A549 (cell line): ENCODE results near the gene SRRM2. TPM values are rescaled to one million over a fixed set of nuclear protein-coding genes. Genes with fewer than 3 reads are reported as not detected.

ENCODE experiments used
- ATAC-seq, 2 experiments: fragments of 200-7000 bp in 1 of 2; fragments of >200 bp in 1 of 2; cut with Nextera tagmentation in 1 of 2; cut with Tn5 transposase in 1 of 2; 3 replicates each; pipeline versions ENCODE4 v1.8.0 to v1.9.1; 2018 to 2020; ENCODE audit warnings: mild to moderate bottlenecking in 1 of 2, moderate library complexity in 1 of 2
- CTCF ChIA-PET: fragments of 300-600 bp; sonication (Branson Sonifier 250); formaldehyde crosslinking; extraction: SDS; loops from one replicate; lab custom pipeline; 2021; ENCODE audit warnings: antibody characterized with exemption, inconsistent platforms; lab: Yijun Ruan, JAX
- POLR2A ChIA-PET: fragments of 350-600 bp; formaldehyde crosslinking; extraction: SDS; loops from one replicate; lab custom pipeline; 2021; ENCODE audit warnings: antibody characterized with exemption, inconsistent platforms; lab: Yijun Ruan, JAX
- DNase-seq, 2 experiments: peaks; one replicate each; pipeline versions ENCODE4 v3.0.0 to v3.0.0-alpha.2; 2011 to 2016; ENCODE audit warnings: low read depth in 1 of 2, low spot score in 1 of 2
- FAIRE-seq: peaks from 2 replicates; lab custom pipeline; 2011; peaks lifted over from hg19 to GRCh38; lab: Jason Lieb, UNC
- H3K27ac ChIP-seq, 2 experiments: fragments of >200 bp; sonication (Bioruptor Twin); formaldehyde crosslinking; 3 replicates each; pipeline ENCODE4 v1.5.1; 2016 to 2017
- H3K4me1 ChIP-seq: fragments of >200 bp; sonication (Bioruptor Twin); formaldehyde crosslinking; 3 replicates; pipeline ENCODE4 v1.6.1; 2016
- H3K4me2 ChIP-seq: fragments of >200 bp; sonication (Bioruptor Twin); formaldehyde crosslinking; 3 replicates; pipeline ENCODE4 v1.6.1; 2016
- H3K4me3 ChIP-seq: fragments of >200 bp; sonication (Bioruptor Twin); formaldehyde crosslinking; 3 replicates; pipeline ENCODE4 v1.5.1; 2016
- H3K9me3 ChIP-seq: fragments of >200 bp; sonication (Bioruptor Twin); formaldehyde crosslinking; 3 replicates; pipeline ENCODE4 v1.6.1; 2016
- CBX2 ChIP-seq: fragments of 200-600 bp; sonication (generic); IDR thresholded peaks from 2 replicates; pipeline ENCODE4 v1.6.1; 2016; ENCODE audit warnings: low read depth, mild to moderate bottlenecking, borderline replicate concordance
- CHD4 ChIP-seq: fragments of 200-600 bp; sonication (generic); IDR thresholded peaks from 2 replicates; pipeline ENCODE4 v1.6.1; 2016; ENCODE audit warnings: antibody characterized with exemption, mild to moderate bottlenecking, borderline replicate concordance
- EP300 ChIP-seq, 2 experiments: fragments of >200 bp; sonication (Bioruptor Twin); formaldehyde crosslinking; IDR thresholded peaks; 2 replicates in 1 of 2; 3 replicates in 1 of 2; pipeline ENCODE4 v1.6.1; 2016 to 2017
- ESRRA ChIP-seq: fragments of 150-350 bp; IDR thresholded peaks from 2 replicates; pipeline ENCODE4 v1.6.1; 2014; ENCODE audit warnings: mild to moderate bottlenecking, low read length, borderline replicate concordance
- FOXS1 ChIP-seq: fragments of 250-450 bp; sonication (Bioruptor Pico); IDR thresholded peaks from 2 replicates; pipeline ENCODE4 v1.5.0; 2020; ENCODE audit warnings: mild to moderate bottlenecking, moderate library complexity
- GATA3 ChIP-seq: IDR thresholded peaks from 2 replicates; pipeline ENCODE4 v1.6.1; 2012; ENCODE audit warnings: borderline replicate concordance
- HOXB13 ChIP-seq: fragments of 250-450 bp; sonication (Bioruptor Pico); IDR thresholded peaks from 2 replicates; pipeline ENCODE4 v1.5.0; 2020; ENCODE audit warnings: low read depth, mild to moderate bottlenecking, moderate library complexity
- JUN ChIP-seq, 2 experiments: fragments of >200 bp; sonication (Bioruptor Twin); formaldehyde crosslinking; IDR thresholded peaks; 2 replicates in 1 of 2; 3 replicates in 1 of 2; pipeline ENCODE4 v1.6.1; 2016 to 2017
- JUNB ChIP-seq: fragments of >200 bp; sonication (Bioruptor Twin); formaldehyde crosslinking; IDR thresholded peaks from 2 replicates; pipeline ENCODE4 v1.6.1; 2016
- MAFK ChIP-seq: fragments of 450-650 bp; IDR thresholded peaks from 2 replicates; pipeline ENCODE4 v1.6.1; 2014; ENCODE audit not compliant: partially characterized antibody
- NPAS2 ChIP-seq: fragments of 250-450 bp; sonication (Bioruptor Pico); IDR thresholded peaks from 2 replicates; pipeline ENCODE4 v1.8.0; 2022; ENCODE audit warnings: mild to moderate bottlenecking, moderate library complexity, borderline replicate concordance
- RCOR1 ChIP-seq: fragments of 150-350 bp; IDR thresholded peaks from 2 replicates; pipeline ENCODE4 v1.6.1; 2014; ENCODE audit warnings: antibody characterized with exemption, low read length, low read depth
- RFX5 ChIP-seq: fragments of 450-650 bp; IDR thresholded peaks from 2 replicates; pipeline ENCODE4 v1.7.1; 2014; ENCODE audit warnings: antibody characterized with exemption, mild to moderate bottlenecking, moderate library complexity
- RNF2 ChIP-seq: fragments of 200-600 bp; sonication (generic); IDR thresholded peaks from 2 replicates; pipeline ENCODE4 v1.6.1; 2016; ENCODE audit warnings: low read depth, mild to moderate bottlenecking, antibody characterized with exemption, moderate library complexity, borderline replicate concordance
- ZC3H11A ChIP-seq: fragments of 450-650 bp; IDR thresholded peaks from 2 replicates; pipeline ENCODE4 v1.6.1; 2014; ENCODE audit warnings: antibody characterized with exemption, mild to moderate bottlenecking
- ZNF302 ChIP-seq: fragments of 250-450 bp; sonication (Bioruptor Pico); IDR thresholded peaks from 2 replicates; pipeline ENCODE4 v1.9.0; 2021; ENCODE audit warnings: inconsistent platforms, mild to moderate bottlenecking, moderate library complexity
- ZSCAN20 ChIP-seq: fragments of 250-450 bp; sonication (Bioruptor Pico); IDR thresholded peaks from 2 replicates; pipeline ENCODE4 v1.8.0; 2022; ENCODE audit warnings: mild to moderate bottlenecking, moderate library complexity
- WGBS: methylation state at CpG from one replicate; pipeline ENCODE4 v1.1.6; 2017; ENCODE audit errors: missing lambda C conversion rate; 5-methylcytosine and 5-hydroxymethylcytosine counted together
- polyA plus RNA-seq, 4 experiments: library from polyadenylated mRNA; depleted of rRNA in 3 of 4; stranded (reverse); fragments of >200 nt; fragmentation: RNase III in 1 of 4; extraction: RNeasy Plus Mini Kit Qiagen cat#74134 plus additional on column Dnase treatment in 1 of 4; gene quantifications; 2 replicates in 3 of 4; 3 replicates in 1 of 4; pipeline ENCODE4 v1.2.3, GENCODE V29; 2011 to 2017
- TF ChIP-seq, protein P1 (sequence below): fragments of >200 bp; sonication (Bioruptor Twin); formaldehyde crosslinking; IDR thresholded peaks from 2 replicates; pipeline ENCODE4 v1.6.1; 2016
- TF ChIP-seq, protein P2 (sequence below): fragments of >200 bp; sonication (Bioruptor Twin); formaldehyde crosslinking; IDR thresholded peaks from 3 replicates; pipeline ENCODE4 v1.6.1; 2016
- TF ChIP-seq, protein P3 (sequence below): fragments of >200 bp; sonication (Bioruptor Twin); formaldehyde crosslinking; IDR thresholded peaks from 3 replicates; pipeline ENCODE4 v1.5.1; 2016
- TF ChIP-seq, protein P4 (sequence below): fragments of 250-450 bp; sonication (Bioruptor Pico); IDR thresholded peaks from 2 replicates; pipeline ENCODE4 v1.5.0; 2020; ENCODE audit warnings: low read depth, mild to moderate bottlenecking, moderate library complexity
- TF ChIP-seq, protein P5 (sequence below): IDR thresholded peaks from 2 replicates; pipeline ENCODE4 v1.6.1; 2012; ENCODE audit warnings: low read depth, borderline replicate concordance

The SRRM2 gene
- polyA plus RNA-seq, 2 of the 4 experiments (the other 2 are of a cell fraction): 167 to 512 TPM

DNA sequence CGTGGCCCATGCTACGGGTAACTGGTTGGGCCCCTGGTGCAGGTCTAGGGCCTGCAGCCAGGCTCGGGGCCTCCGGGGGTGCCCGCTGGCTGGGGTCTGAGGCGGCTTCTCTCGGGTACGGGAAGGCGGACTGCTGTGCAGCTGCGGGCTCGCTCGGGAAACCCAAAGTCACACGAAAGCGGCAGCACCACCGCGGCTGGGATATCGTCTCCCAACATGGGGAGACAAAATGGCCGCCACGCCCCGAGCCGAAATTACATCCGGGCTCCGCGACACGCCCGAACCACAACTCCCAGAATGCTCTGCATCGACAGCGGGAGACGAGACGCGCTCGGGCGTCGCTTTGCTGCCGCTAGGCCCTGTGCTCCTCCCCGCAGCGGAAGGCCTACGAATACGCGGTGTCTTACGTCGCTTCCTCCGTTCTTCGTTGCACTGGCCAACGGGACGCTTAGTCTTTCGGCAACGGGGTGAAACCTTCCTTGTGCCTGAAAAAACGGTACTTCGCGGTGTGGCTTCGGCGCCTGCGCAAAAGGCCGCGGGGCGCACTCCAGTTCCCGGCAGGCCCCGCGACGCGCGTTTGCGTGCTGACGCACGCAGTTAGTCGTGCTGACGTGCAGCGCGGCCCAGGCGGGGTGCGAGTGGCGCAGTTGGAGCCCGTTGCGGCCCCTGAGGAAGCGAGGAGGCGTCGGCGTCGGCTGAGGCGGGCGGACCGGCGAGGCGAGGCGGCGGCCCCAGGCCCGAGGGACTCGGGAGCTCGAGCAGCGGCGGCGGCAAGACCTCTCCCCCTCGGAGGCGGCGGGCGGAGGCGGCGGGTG is at the start of gene SRRM2 (continued):
- no peak for TF ChIP-seq EP300 (IDR thresholded peaks at IDR 0.05)
- TF ChIP-seq, protein P1, sequence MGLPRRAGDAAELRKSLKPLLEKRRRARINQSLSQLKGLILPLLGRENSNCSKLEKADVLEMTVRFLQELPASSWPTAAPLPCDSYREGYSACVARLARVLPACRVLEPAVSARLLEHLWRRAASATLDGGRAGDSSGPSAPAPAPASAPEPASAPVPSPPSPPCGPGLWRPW: no peak
- peak; percentile 44; the same call in 1 of the 2 replicates for TF ChIP-seq ZNF302 (CRISPR knock-in tag)
- peak; percentile 86; the same call in 1 of the 2 replicates for TF ChIP-seq RNF2
- peak; percentile 12; the same call in 1 of the 2 replicates for TF ChIP-seq RFX5
- peak; percentile 82; the same call in 1 of the 2 replicates for TF ChIP-seq ZSCAN20 (CRISPR knock-in tag)
- peak; percentile 58; the same call in 1 of the 2 replicates for TF ChIP-seq FOXS1 (CRISPR knock-in tag)
- TF ChIP-seq JUNB: no peak

DNA sequence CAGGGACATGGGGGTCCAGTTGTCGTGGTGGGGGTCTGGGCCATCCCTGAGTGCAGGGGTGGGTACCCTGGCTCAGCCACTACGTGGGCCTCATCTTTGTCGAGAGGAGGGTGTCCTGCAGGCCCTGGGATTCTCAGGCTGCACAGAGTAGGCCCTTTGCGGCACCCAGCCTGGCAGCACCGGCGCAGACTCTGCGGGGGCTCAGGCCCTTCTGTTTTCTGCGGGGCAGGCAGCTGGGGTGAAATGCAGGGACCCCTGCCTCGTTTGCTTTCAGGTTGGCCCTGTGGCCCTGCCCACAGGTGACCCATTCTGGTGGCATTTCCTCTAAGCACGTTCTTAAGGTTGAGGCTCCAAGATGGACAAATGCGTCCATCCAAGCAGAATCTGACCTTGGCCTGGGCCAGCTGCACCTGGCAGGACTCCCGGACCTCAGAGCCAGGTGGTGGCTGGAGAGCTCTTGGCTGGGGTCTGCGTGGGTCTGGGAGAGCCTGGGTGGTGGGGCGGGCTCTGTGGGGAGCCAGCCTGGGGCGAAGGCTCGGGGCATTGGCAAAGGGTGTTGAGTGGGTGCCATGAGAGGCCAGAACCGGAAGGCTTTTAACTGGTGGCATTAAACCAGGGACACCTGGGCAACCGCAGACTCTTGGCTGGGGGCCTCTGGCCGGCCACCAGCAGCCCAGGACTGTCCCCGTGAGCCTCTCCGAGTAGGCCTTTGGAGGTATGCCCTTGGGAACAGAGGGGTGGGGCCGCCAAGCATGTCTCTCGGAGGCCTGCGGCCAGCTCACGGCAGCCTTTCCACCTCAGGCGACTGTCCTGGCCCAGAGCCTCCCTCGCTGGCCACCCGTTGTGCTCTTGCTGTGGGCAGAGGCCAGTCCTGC is 49.3 kb upstream of the SRRM2 start:
- ChIA-PET POLR2A (interaction anchor here (1.8 kb wide), 1 partner anchor 21 kb away, joined by 6 read pairs; the partner anchor contains the start of gene KCTD5), CTCF (interaction anchor here (0.8 to 1.6 kb wide), 4 partner anchors 10 to 166 kb away, joined by 3 read pairs; no protein-coding TSS in a partner anchor)
- TF ChIP-seq NPAS2 (CRISPR knock-in tag) (no peak), CBX2 (no peak), RCOR1 (no peak), HOXB13 (no peak), GATA3 (no peak), JUN (IDR thresholded peaks at IDR 0.05) (no peak), ZSCAN20 (CRISPR knock-in tag) (no peak), EP300 (IDR thresholded peaks at IDR 0.05) (no peak), ESRRA (no peak), MAFK (no peak), CHD4 (no peak), ZC3H11A (no peak)
- TF ChIP-seq, protein P2, sequence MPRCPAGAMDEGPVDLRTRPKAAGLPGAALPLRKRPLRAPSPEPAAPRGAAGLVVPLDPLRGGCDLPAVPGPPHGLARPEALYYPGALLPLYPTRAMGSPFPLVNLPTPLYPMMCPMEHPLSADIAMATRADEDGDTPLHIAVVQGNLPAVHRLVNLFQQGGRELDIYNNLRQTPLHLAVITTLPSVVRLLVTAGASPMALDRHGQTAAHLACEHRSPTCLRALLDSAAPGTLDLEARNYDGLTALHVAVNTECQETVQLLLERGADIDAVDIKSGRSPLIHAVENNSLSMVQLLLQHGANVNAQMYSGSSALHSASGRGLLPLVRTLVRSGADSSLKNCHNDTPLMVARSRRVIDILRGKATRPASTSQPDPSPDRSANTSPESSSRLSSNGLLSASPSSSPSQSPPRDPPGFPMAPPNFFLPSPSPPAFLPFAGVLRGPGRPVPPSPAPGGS: no peak
- TF ChIP-seq, protein P3, sequence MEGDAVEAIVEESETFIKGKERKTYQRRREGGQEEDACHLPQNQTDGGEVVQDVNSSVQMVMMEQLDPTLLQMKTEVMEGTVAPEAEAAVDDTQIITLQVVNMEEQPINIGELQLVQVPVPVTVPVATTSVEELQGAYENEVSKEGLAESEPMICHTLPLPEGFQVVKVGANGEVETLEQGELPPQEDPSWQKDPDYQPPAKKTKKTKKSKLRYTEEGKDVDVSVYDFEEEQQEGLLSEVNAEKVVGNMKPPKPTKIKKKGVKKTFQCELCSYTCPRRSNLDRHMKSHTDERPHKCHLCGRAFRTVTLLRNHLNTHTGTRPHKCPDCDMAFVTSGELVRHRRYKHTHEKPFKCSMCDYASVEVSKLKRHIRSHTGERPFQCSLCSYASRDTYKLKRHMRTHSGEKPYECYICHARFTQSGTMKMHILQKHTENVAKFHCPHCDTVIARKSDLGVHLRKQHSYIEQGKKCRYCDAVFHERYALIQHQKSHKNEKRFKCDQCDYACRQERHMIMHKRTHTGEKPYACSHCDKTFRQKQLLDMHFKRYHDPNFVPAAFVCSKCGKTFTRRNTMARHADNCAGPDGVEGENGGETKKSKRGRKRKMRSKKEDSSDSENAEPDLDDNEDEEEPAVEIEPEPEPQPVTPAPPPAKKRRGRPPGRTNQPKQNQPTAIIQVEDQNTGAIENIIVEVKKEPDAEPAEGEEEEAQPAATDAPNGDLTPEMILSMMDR: no peak
- TF ChIP-seq, protein P4, sequence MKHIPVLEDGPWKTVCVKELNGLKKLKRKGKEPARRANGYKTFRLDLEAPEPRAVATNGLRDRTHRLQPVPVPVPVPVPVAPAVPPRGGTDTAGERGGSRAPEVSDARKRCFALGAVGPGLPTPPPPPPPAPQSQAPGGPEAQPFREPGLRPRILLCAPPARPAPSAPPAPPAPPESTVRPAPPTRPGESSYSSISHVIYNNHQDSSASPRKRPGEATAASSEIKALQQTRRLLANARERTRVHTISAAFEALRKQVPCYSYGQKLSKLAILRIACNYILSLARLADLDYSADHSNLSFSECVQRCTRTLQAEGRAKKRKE (CRISPR knock-in tag): no peak
- TF ChIP-seq, protein P1: no peak
- TF ChIP-seq, protein P5, sequence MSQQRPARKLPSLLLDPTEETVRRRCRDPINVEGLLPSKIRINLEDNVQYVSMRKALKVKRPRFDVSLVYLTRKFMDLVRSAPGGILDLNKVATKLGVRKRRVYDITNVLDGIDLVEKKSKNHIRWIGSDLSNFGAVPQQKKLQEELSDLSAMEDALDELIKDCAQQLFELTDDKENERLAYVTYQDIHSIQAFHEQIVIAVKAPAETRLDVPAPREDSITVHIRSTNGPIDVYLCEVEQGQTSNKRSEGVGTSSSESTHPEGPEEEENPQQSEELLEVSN: no peak
- no peaks in the 10 kb centered on the region for H3K9me3 ChIP-seq
- 91% methylated on average over 20 of the region's 28 CpGs for WGBS
- DNase-seq: no peak
- no peak overlapping the region for H3K4me2 ChIP-seq
- ATAC-seq: no peak
- no peak overlapping the region for H3K4me3 ChIP-seq
- no peak overlapping the region for H3K27ac ChIP-seq
- no peak for FAIRE-seq
- no peaks in the 10 kb centered on the region for H3K4me1 ChIP-seq
